Uterus (tissue), 2 donors: Measurements from ENCODE around the gene DMRTB1.

Experiments used
- CTCF ChIP-seq, 4 experiments: fragments of 200-600 bp in 2 of 4; fragments of 450-650 bp in 2 of 4; sonication (generic) in 2 of 4; IDR thresholded peaks; one replicate each; pipeline ENCODE4 v1.5.1; 2016 to 2019; ENCODE audit warnings: antibody characterized with exemption in 4 of 4, mild to moderate bottlenecking in 2 of 4, moderate library complexity in 1 of 4
- POLR2A ChIP-seq, 2 donors: fragments of 450-650 bp; IDR thresholded peaks; one replicate each; pipeline ENCODE4 v1.6.1; 2016; ENCODE audit warnings: antibody characterized with exemption in 2 of 2, mild to moderate bottlenecking in 1 of 2, moderate library complexity in 1 of 2

DNA sequence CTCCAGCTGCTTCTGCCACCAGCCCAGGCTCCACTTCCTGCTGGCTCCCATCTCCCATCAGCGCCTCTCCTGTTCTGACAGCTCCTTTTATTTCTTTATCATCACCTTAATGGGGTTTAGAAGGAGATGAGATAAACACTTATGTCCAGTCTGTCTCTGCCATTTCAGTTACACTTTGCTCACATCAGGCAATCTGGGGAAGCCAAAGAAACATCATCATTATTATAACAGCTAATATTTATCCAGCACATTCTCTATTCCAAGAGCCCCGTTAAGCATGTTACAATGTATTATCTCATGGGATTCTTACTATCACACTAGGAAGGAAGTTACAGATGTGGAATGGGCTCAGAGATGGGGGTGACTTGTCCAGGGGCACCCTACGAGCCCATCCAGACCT lies 31.2 kb downstream of the DMRTB1 start:
- TF ChIP-seq POLR2A (IDR thresholded peaks at IDR 0.05) (no peak), CTCF (IDR thresholded peaks at IDR 0.05) (no peak)
